Mesendoderm (in vitro differentiated cells): ENCODE results near the gene NR4A3.
"Not testable (repeated sequence)": the region's sequence is repeated elsewhere in the genome, so short reads cannot be mapped to it uniquely, and the experiment has no call there.

Experiments used
- DNase-seq: peaks from one replicate; pipeline ENCODE4 v3.0.0; 2013
- H2AK5ac ChIP-seq: 2 replicates; pipeline ENCODE4 v1.6.1; 2013; ENCODE audit warnings: low read length, inconsistent platforms
- H2BK120ac ChIP-seq: 2 replicates; pipeline ENCODE4 v1.6.1; 2013; ENCODE audit warnings: low read depth, mild to moderate bottlenecking, low read length, moderate library complexity, mixed read lengths
- H2BK15ac ChIP-seq: replicated peaks from 2 replicates; pipeline ENCODE4 v1.6.1; 2013; ENCODE audit warnings: low read depth, mild to moderate bottlenecking, moderate library complexity
- H2BK5ac ChIP-seq: 2 replicates; pipeline ENCODE4 v1.6.1; 2013; ENCODE audit warnings: low read length, inconsistent platforms
- H3K18ac ChIP-seq: 2 replicates; pipeline ENCODE4 v1.6.1; 2013; ENCODE audit warnings: mild to moderate bottlenecking, low read length, mixed read lengths
- H3K23ac ChIP-seq: one replicate; pipeline ENCODE4 v1.6.1; 2013; ENCODE audit warnings: low read length
- H3K27ac ChIP-seq: 2 replicates; pipeline ENCODE4 v1.5.1; 2013; ENCODE audit warnings: low read depth, mild to moderate bottlenecking, inconsistent platforms, low read length, moderate library complexity
- H3K27me3 ChIP-seq: 2 replicates; pipeline ENCODE4 v1.6.1; 2013; ENCODE audit warnings: low read length, control low read depth, mild to moderate bottlenecking, inconsistent platforms; ENCODE audit not compliant: insufficient read depth, poor library complexity
- H3K36me3 ChIP-seq: 2 replicates; pipeline ENCODE4 v1.6.1; 2013; ENCODE audit warnings: low read length, inconsistent platforms; ENCODE audit not compliant: control insufficient read depth, insufficient read depth
- H3K4ac ChIP-seq: one replicate; pipeline ENCODE4 v1.6.1; 2013; ENCODE audit warnings: low read depth, mild to moderate bottlenecking, low read length, moderate library complexity
- H3K4me1 ChIP-seq: 2 replicates; pipeline ENCODE4 v1.6.1; 2013; ENCODE audit warnings: low read depth, low read length, inconsistent platforms; ENCODE audit not compliant: control insufficient read depth
- H3K4me2 ChIP-seq: 2 replicates; pipeline ENCODE4 v1.6.1; 2013; ENCODE audit warnings: low read length
- H3K4me3 ChIP-seq: 2 replicates; pipeline ENCODE4 v1.5.1; 2013; ENCODE audit warnings: mild to moderate bottlenecking, low read length
- H3K56ac ChIP-seq: one replicate; pipeline ENCODE4 v1.6.1; 2013; ENCODE audit warnings: low read length
- H3K79me1 ChIP-seq: 2 replicates; pipeline ENCODE4 v1.6.1; 2013; ENCODE audit warnings: low read length, inconsistent platforms
- H3K79me2 ChIP-seq: 2 replicates; pipeline ENCODE4 v1.6.1; 2013; ENCODE audit warnings: mild to moderate bottlenecking, low read length; ENCODE audit not compliant: control insufficient read depth, insufficient read depth
- H3K9ac ChIP-seq: 2 replicates; pipeline ENCODE4 v1.6.1; 2013; ENCODE audit warnings: low read length, inconsistent platforms
- H4K5ac ChIP-seq: one replicate; pipeline ENCODE4 v1.6.1; 2013; ENCODE audit warnings: low read length
- H4K8ac ChIP-seq: one replicate; pipeline ENCODE4 v1.6.1; 2013; ENCODE audit warnings: low read depth, mild to moderate bottlenecking, control low read depth, low read length, moderate library complexity
- WGBS: extraction: QIAGEN DNeasy Blood & Tissue Kit; methylation state at CpG from one replicate; pipeline ENCODE4 v1.1.7; 2013; ENCODE audit warnings: low lambda C conversion rate, missing lambda C conversion rate; ENCODE audit not compliant: insufficient coverage; ENCODE audit errors: extremely low coverage; 5-methylcytosine and 5-hydroxymethylcytosine counted together

The NR4A3 gene

DNA sequence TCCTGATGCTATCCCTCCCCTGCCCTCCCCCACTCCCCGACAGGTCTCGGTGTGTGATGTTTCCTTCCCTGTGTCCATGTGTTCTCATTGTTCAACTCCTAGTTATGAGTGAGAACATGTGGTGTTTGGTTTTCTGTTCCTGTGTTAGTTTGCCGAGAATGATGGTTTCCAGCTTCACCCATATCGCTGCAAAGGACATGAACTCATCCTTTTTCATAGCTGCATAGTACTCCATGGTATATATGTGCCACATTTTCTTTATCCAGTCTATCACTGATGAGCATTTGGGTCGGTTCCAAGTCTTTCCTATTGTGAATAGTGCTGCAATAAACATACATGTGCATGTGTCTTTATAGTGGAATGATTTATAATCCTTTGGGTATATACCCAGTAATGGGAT, 39.3 kb upstream of the NR4A3 start:
- not testable (repeated sequence) for H3K23ac ChIP-seq, H2BK120ac ChIP-seq, DNase-seq, H3K4me1 ChIP-seq, H3K9ac ChIP-seq, H2BK5ac ChIP-seq, H3K4me3 ChIP-seq, H3K79me2 ChIP-seq, H3K56ac ChIP-seq, H2AK5ac ChIP-seq, H4K8ac ChIP-seq, H3K18ac ChIP-seq, H3K27ac ChIP-seq, H2BK15ac ChIP-seq, H3K4me2 ChIP-seq, H3K36me3 ChIP-seq, H3K4ac ChIP-seq, H3K27me3 ChIP-seq, H4K5ac ChIP-seq, H3K79me1 ChIP-seq
- WGBS, result no CpG with 5 or more reads among the region's 5 CpGs

DNA sequence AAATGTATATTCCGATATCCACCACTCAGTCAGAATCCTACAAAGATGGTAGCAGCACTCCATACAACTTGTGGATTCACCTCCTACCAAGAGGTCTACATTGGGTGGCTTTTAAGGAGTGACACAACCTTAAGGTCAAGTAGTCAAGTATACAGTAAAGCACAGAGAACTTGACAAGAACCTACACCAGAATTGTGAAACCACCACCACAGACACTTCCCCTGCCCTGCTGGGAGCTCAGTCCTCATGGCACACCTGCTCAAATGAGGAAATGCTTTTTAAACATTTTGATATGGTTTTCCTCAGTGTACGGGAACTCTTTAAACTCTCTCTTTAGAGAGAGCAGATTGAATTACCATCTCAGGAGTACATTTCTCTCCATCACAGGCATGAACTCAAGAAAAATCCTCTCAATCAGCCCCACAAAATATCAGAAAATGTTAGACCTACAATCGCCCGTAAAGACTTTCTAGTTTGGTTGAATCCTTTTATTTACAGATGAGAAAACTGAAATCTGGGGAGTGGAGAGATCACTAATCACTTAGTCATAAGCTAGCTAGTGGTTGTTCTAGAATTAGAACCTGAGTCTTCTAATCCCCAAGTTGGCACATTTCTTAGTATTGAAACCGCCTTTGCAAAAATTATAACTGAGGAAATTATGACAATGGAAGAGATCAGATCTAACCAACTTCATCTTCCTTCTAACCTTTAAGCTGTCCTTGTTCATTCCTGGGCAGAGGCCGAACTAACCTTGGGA, 38.5 kb upstream of the NR4A3 start:
- Histone ChIP-seq H3K23ac (no peak overlapping the region), H3K18ac (no peak overlapping the region), H2BK15ac (no peak overlapping the region), H3K79me1 (no peaks in the 10 kb centered on the region), H3K4me1 (peaks cover 8% of the 10 kb centered on the region), H3K27ac (no peak overlapping the region), H3K79me2 (no peaks in the 10 kb centered on the region), H4K5ac (no peak overlapping the region), H3K27me3 (no peaks in the 10 kb centered on the region), H2BK5ac (no peak overlapping the region), H3K4me2 (no peak overlapping the region), H3K36me3 (no peaks in the 10 kb centered on the region), H3K9ac (no peak overlapping the region), H2AK5ac (no peak overlapping the region), H3K4me3 (no peak overlapping the region), H3K56ac (no peak overlapping the region), H4K8ac (no peak overlapping the region), H2BK120ac (no peak overlapping the region), H3K4ac (no peak overlapping the region)
- no peak for DNase-seq
- WGBS, result no CpG with 5 or more reads among the region's 6 CpGs

DNA sequence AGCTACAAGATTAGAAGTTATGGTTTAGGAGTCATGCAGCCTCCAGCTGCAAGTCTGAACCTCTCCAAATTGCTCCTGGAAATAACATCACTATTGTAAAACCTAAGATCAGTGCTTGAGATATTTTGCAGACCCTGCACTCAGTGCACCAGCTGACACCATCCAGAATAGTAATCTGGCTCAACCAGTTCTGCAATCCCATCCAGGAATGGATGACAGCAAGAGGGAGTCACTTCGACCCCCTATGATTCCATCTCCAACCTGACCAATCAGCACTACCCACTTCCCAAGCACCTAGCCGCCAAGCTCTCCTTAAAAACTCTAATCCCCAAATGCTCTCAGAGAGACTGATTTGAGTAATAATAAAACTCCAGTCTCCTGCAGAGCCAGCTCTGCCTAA, 37.9 kb upstream of the NR4A3 start:
- Histone ChIP-seq H3K4me3 (no peak overlapping the region), H2BK120ac (no peak overlapping the region), H3K9ac (no peak overlapping the region), H3K18ac (no peak overlapping the region), H3K79me1 (no peaks in the 10 kb centered on the region), H3K79me2 (no peaks in the 10 kb centered on the region), H3K23ac (no peak overlapping the region), H2AK5ac (no peak overlapping the region), H3K4ac (no peak overlapping the region), H3K4me1 (peaks cover 8% of the 10 kb centered on the region), H3K27me3 (no peaks in the 10 kb centered on the region), H4K8ac (no peak overlapping the region), H3K36me3 (no peaks in the 10 kb centered on the region), H3K4me2 (no peak overlapping the region), H3K27ac (no peak overlapping the region), H2BK5ac (no peak overlapping the region), H4K5ac (no peak overlapping the region), H3K56ac (no peak overlapping the region), H2BK15ac (no peak overlapping the region)
- DNase-seq, result no peak
- no CpG with 5 or more reads among the region's 2 CpGs for WGBS

DNA sequence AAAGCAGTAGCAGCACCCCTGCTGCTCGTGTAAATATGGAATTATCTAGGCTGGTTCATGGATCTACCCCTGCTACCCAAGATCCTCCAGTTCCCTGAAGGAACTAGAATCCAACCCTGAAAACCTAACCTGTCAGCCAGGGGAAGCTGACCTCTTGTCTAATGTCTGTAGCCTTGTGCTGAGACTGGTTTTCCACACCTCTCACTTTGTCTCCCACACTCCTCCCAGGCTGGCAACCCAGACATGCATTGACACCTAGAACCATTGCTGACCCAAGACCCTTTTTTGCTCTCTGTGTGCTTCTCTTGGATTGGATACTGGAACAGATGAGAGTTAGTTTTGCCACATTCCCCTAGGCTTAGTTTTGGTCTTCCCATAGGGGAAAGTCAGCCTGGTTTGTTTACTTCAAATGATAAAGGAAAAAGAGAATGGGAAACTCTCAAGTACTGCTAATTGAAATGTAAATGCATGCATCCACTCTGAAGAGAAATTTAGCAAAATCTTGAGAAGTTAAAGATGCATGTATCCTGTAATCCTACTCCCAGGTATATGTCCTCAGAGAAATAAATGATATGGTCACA, 36.6 kb upstream of the NR4A3 start:
- H3K4me1 ChIP-seq, result peaks cover 8% of the 10 kb centered on the region
- H3K79me2 ChIP-seq, result no peaks in the 10 kb centered on the region
- no peak overlapping the region for H3K4me2 ChIP-seq
- no peak overlapping the region for H3K18ac ChIP-seq
- no CpG with 5 or more reads among the region's 1 CpG for WGBS
- H2AK5ac ChIP-seq, result no peak overlapping the region
- no peak overlapping the region for H2BK15ac ChIP-seq
- no peaks in the 10 kb centered on the region for H3K36me3 ChIP-seq
- H3K27me3 ChIP-seq, result no peaks in the 10 kb centered on the region
- no peak overlapping the region for H3K4ac ChIP-seq
- H3K4me3 ChIP-seq, result no peak overlapping the region
- no peak overlapping the region for H2BK5ac ChIP-seq
- no peak overlapping the region for H4K8ac ChIP-seq
- no peak overlapping the region for H2BK120ac ChIP-seq
- no peak overlapping the region for H3K23ac ChIP-seq
- DNase-seq, result peak; percentile 40
- H4K5ac ChIP-seq, result no peak overlapping the region
- no peak overlapping the region for H3K9ac ChIP-seq
- no peaks in the 10 kb centered on the region for H3K79me1 ChIP-seq
- H3K27ac ChIP-seq, result no peak overlapping the region
- no peak overlapping the region for H3K56ac ChIP-seq

DNA sequence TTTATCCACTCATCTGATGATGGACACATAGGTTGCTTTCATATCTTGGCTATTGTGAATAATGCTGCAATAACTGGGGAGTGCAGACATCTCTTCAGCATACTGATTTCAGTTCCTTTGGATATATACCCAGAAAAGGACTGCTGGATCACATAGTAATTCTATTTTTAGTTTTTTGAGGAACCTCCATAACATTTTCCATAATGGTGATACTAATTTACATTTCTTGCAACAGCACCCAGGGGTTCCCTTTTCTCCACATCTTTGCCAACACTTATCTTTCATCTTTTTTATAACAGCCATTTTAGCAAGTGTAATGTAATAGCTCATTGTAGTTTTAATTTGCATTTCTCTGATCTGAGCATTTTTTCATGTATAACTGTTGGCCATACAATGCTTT, 34.1 kb upstream of the NR4A3 start:
- H3K79me1 ChIP-seq, result no peaks in the 10 kb centered on the region
- H3K36me3 ChIP-seq, result no peaks in the 10 kb centered on the region
- peaks cover 8% of the 10 kb centered on the region for H3K4me1 ChIP-seq
- no peak overlapping the region for H4K5ac ChIP-seq
- H3K56ac ChIP-seq, result no peak overlapping the region
- no peaks in the 10 kb centered on the region for H3K79me2 ChIP-seq
- H2AK5ac ChIP-seq, result no peak overlapping the region
- no peak overlapping the region for H4K8ac ChIP-seq
- H3K4ac ChIP-seq, result no peak overlapping the region
- H2BK5ac ChIP-seq, result no peak overlapping the region
- H3K18ac ChIP-seq, result no peak overlapping the region
- H3K23ac ChIP-seq, result no peak overlapping the region
- H3K27ac ChIP-seq, result no peak overlapping the region
- H2BK15ac ChIP-seq, result no peak overlapping the region
- no peak overlapping the region for H3K4me2 ChIP-seq
- no peak overlapping the region for H3K4me3 ChIP-seq
- no peak overlapping the region for H3K9ac ChIP-seq
- H3K27me3 ChIP-seq, result no peaks in the 10 kb centered on the region
- H2BK120ac ChIP-seq, result no peak overlapping the region
- DNase-seq, result no peak

DNA sequence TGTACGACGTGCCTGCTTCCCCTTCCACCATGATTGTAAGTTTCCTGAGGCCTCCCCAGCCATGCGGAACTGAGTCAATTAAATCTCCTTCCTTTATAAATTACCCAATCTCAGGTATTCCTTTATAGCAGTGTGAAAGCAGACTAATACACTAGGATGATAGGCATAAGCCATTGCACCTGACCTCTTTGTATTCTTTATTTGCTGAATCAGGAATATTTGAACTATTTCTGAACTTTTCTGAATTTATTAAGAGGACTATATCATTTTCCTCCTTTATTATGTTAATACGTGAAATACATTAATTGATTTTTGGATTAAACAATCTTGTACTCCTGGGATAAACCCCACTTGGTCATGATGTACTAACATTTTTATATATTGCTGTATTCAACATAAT, 28.2 kb upstream of the NR4A3 start:
- no peak overlapping the region for H3K56ac ChIP-seq
- H3K18ac ChIP-seq, result no peak overlapping the region
- H4K8ac ChIP-seq, result no peak overlapping the region
- no peaks in the 10 kb centered on the region for H3K79me2 ChIP-seq
- no peak overlapping the region for H3K4ac ChIP-seq
- DNase-seq, result no peak
- no CpG with 5 or more reads among the region's 4 CpGs for WGBS
- no peak overlapping the region for H3K9ac ChIP-seq
- H4K5ac ChIP-seq, result no peak overlapping the region
- H3K79me1 ChIP-seq, result no peaks in the 10 kb centered on the region
- no peak overlapping the region for H3K23ac ChIP-seq
- H3K4me3 ChIP-seq, result no peak overlapping the region
- no peaks in the 10 kb centered on the region for H3K36me3 ChIP-seq
- no peak overlapping the region for H2AK5ac ChIP-seq
- no peaks in the 10 kb centered on the region for H3K27me3 ChIP-seq
- no peaks in the 10 kb centered on the region for H3K4me1 ChIP-seq
- no peak overlapping the region for H2BK5ac ChIP-seq
- no peak overlapping the region for H3K27ac ChIP-seq
- H2BK15ac ChIP-seq, result no peak overlapping the region
- no peak overlapping the region for H2BK120ac ChIP-seq
- no peak overlapping the region for H3K4me2 ChIP-seq
